HG02588 (cell line): ENCODE results near the gene CCNJ.
A peak's percentile ranks its signal among the peaks of the same experiment; 100 is the strongest.
"Not testable (repeated sequence)": the region's sequence is repeated elsewhere in the genome, so short reads cannot be mapped to it uniquely, and the experiment has no call there.

Source experiments
- ATAC-seq: cut with Tn5 transposase; IDR thresholded peaks from one replicate; pipeline ENCODE4 v1.9.1; 2021; ENCODE audit warnings: mild to moderate bottlenecking, moderate library complexity; ENCODE audit not compliant: unreplicated experiment

The CCNJ gene, protein sequence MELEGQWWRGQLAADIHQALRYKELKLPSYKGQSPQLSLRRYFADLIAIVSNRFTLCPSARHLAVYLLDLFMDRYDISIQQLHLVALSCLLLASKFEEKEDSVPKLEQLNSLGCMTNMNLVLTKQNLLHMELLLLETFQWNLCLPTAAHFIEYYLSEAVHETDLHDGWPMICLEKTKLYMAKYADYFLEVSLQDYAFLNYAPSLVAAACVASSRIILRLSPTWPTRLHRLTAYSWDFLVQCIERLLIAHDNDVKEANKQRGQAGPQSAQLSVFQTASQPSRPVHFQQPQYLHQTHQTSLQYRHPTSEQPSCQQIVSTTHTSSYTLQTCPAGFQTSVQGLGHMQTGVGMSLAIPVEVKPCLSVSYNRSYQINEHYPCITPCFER

DNA sequence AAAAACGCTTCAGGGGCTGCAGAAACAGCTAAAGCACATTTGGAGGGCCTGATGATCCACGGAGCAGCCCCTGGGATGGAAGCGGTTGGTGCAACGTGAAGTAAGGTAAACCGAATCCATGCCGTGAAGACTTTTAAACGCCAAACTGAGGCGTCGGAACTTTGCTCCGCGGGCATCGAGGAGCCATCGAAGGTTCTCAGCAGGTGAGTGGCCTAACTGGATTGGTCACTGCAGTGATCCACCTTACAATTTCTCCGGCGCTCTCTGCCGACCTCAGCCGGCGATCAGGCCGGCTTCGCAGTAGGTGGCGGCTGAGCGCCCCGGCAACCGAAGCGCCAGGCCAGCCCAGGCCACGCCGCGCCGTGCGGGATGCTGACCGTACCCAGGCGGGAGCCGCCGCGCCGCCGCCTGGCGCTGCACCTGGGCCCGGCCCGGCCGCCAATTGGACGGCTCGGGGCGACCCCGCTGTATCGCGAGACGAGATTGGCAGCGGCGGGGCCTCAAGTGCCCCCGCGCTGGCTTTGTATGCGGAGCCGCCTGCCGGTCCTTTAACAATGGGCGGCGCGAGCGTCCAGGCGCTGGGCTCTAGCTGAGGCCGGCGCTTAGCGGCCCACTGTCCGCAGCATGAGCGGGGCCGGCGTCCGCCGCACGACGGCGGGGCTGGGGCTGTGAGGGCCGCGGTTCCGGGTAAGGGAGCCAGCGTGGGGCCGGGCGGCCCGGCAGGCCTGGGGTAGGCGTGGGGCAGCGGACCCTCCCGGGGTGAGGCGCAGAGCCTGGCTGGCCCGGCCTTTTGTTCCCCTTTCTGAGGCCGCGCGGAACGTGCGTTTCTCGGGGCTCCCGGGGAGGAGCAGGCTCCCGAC is at the start of gene CCNJ:
CCNJ (plus strand) TSS at position 551 of the 860 bp plus-strand sequence. CDS start 811 bp downstream, outside the sequence.
- peak; percentile 88 for ATAC-seq

DNA sequence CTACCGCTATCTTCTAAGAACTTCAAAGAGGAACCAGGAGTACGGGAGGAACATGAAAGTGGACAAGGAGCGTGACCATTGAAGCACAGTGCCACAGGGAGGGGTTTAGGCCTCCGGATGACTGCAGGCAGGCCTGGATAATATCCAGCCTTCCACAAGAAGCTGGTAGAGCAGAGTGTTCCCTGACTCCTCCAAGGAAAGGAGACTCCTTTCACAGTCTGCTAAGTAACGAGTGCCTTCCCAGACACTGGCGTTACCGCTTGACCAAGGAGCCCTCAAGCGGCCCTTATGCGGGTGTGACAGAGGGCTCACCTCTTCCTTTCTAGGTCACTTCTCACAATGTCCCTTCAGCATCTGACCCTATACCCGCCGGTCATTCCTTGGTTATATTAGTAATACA is 49.0 kb upstream of the CCNJ start:
- ATAC-seq, result not testable (repeated sequence)

DNA sequence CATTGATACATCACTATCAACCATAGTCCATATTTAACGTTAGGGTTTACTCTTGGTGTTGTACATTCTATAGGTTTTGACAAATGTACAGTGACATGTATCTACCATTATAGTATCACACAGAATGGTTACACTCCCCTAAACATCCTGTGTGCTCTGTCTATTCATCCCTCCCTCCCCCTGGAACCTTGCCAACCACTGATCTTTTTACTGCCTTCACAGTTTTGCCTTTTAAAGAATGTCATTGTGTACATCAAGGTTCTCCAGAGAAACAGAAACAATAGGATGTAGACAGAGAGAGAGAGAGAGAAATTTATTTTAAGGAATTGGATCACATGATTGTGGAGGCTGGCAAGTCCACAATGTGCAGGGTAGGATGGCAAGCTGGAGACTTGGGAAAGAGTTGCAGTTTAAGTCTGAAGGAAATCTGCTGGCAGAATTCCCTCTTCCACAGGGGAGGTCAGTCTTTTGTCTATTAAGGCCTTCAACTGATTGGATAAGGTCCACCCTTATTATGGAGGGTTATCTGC is 45.1 kb upstream of the CCNJ start:
- no peak for ATAC-seq

DNA sequence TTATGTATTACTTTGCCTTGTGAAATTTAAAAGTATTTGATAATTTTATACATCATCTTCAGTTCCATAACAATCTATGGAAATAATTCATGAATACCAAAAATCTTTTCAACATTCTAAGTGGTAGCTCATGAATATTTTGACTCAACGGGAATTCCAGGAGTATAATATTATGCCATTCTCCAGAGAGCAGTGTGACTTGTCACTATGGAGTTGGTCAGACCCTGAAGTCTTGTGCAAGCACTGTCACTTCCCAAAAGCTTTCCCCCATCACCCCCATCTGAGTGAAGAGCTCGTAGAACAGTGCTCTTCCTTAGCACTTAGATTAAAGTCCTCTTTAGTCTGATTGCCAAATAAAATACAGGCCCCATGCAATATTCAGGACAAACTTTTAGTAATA is 29.4 kb upstream of the CCNJ start:
- ATAC-seq, result no peak

DNA sequence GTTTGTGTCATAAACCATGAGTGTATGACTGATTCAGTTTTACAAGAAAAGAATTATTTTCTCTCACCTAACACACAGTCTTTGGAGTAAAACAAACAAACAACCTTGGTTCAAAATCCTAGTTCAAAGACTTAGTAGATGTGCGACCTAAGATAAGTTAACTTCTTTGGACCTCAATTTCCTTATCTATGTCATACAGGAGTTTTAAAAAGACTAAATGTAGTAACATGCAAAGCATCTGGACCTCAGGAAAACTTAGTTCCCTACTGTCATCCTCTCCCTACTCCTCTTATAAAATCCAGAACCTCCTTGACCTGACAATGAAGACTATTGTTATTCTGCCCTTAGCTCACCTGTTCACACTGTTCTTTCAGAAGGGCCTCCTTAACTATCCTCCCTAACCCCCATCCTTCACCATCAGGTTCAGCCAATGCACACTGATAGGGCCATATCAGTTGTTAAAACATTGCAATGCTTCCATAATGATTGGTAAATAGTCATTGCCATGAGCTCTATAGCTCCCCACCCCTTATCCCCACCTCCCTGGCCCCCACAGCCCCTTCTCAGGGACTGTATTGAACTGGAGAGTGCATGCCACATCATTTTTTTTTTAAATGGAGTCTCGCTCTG is 28.8 kb upstream of the CCNJ start:
- no peak for ATAC-seq

DNA sequence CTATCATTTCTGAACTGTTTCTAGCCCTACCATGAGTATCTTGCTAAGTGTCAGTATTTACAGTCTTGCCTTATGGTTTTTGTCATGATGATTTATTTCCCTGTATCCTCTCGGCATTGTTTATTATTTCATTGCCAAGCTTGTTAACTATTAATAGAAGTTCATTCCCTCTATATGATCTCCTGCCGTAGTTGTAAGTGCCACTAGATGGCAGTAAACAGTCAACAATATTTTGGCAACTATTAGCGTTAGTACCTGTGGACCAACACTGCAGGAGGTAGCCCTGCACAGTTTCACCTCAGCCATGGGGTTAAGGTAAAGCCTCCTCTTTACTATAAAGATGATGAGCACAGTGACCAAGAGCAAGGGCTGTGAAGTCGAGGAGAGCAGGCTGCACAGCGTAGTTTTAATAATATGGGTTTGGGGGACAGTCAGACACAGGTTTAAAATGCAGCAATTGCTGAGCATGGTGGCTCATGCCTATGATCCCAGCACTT is 26.1 kb upstream of the CCNJ start:
- ATAC-seq, result no peak

DNA sequence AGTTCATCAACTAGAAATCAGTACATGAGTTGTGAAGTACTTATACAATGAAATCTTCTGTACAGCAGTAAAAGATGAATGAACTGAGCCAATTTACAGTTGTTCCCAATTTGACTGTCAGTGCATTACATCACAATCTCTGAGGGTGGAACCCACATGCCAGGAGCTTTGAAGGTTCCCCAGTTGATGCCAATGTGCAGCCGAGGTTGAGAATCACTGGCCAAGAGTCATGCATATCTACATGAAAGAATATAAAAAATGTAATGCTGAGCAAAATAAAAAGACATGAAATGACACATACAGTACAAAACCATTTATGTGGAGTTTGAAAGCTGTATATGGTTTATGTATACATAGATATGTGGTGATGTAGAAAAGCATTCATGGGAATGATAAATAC is 22.1 kb upstream of the CCNJ start:
- ATAC-seq, result no peak

DNA sequence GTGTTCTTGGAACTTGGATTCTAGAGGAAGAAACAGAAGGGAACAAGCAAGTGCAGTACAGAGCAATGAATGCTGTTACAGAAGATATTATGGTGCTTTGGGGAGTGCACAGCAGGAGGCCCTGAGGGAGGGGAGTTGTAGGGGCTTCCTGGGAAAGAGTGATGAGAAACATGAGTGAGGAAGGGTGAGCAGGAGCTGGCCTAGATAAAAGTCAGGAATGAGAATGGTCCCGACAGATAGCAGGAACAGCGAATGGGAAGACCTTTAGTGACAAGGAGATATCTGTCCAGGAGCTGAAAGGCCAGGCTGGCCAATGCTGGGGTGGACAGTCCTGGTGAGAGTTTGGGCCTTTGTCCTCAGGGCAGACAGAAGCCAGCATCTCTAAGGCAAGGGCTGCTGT is 20.6 kb upstream of the CCNJ start:
- ATAC-seq, result no peak

DNA sequence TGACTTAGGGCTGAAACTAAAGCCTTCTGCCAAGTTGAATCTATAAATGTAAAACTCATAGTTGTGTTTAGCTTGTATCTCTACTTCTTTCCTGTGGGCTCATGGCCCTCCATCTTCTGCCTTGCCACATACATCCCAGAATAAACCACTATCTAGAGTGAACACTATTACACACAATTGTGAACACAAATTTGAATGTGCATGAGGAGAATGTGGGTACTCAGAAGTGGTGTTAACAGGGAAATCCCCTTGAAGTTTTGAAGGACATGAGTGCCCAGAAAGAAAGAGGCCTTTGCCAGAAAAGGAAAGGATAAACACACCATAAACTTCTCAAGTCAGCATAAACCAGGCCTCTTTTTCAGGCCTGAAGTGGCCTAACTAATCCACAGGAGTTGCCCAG is 20.2 kb upstream of the CCNJ start:
- ATAC-seq, result no peak

DNA sequence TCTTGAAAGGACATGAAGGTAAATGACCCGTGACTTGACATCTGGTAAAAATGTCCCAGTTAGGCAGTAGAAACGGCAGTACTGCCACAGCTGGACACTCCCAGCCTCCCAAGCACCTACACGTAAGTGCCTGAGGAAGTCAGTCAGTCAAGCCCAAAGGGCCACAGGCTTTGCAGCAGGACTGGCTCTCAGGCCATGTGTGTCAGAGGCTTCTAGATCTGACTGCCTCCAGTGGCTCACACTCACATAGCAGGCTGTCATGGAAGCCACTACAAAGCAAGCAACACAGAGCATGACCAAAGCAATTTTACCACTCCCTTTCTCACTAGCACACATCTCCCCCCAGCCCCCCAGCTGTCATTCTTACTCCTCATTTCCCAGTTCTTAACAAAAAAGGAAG is 17.8 kb upstream of the CCNJ start:
- ATAC-seq, result no peak

DNA sequence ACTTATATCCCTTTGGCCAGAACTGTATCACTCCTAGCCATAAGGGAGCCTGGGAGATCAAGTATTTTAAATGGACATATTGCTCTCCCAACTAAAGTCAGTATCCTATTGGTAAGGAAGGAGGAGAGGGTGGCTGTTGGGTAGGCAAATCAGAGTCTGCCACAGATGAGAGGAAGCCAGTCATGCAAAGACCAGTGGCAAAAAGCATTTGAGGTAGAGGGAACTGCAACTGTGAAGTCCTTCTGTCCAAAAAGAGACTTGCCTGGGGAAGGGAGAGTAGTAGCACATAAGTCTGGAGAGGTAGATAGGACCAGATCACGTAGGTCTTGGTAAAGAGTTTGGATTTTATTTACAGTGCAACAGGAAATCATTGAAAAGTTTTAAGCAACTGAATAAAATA is 8.8 kb upstream of the CCNJ start:
- ATAC-seq, result no peak

DNA sequence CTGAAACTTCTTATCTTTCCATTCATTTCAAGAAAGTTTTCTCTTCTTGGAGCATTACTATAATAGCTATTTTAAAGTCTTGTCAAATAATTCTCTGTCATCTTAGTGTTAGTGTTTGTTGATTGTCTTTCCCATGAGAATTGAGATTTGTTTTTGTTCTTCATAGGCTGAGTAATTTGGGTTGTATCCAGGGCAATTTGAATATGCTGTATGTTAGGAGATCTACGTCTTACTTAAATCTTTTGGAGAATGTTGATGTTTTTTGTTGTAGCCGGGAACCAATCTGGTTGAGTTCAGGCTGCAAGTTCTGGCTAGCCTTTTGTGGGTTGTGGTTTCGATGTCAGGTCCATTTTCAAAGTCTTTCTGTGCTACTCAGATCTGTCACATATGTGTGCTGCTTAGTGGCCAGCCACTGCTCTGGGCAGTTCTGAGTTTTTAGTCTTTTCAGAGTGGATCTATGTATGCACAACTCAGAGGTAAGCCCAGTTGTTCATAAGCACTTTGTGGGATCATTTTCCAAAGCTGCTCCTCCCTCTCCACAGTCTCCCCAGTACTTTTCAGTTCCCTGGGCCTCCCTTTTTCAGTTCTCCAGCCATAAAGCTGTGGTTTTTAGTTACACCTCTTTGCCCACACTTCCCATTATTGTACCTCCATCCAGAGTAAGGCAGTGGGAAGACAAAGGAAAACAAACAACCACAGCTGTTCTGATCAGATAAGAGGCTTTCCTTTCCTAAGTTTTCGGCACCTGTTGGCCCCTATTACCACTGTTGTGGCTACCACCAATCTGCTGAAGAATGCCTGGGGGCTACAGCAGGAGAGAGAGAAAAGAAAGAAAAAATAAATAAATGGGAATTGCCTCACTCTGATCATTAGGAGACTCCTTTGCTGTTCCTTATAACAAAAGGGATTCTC is 4.7 kb upstream of the CCNJ start:
- no peak for ATAC-seq

DNA sequence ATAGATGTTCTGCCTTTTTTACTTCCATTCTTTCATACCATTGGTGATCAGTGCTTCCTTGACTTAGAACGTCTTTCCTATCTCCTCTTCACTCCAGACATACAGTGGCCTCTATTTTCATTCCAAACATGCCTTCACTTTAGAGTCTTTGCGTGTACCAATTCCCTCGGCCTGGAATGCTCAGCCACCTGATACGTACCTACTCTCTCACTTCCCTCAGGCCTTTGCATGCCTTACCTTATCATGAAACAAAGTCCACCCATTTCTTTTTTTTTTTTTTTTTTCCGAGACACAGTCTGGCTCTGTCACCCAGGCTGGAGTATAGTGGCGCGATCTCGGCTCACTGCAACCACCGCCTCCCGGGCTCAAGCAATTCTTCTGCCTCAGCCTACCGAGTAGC is 2.2 kb upstream of the CCNJ start:
- ATAC-seq, result no peak

DNA sequence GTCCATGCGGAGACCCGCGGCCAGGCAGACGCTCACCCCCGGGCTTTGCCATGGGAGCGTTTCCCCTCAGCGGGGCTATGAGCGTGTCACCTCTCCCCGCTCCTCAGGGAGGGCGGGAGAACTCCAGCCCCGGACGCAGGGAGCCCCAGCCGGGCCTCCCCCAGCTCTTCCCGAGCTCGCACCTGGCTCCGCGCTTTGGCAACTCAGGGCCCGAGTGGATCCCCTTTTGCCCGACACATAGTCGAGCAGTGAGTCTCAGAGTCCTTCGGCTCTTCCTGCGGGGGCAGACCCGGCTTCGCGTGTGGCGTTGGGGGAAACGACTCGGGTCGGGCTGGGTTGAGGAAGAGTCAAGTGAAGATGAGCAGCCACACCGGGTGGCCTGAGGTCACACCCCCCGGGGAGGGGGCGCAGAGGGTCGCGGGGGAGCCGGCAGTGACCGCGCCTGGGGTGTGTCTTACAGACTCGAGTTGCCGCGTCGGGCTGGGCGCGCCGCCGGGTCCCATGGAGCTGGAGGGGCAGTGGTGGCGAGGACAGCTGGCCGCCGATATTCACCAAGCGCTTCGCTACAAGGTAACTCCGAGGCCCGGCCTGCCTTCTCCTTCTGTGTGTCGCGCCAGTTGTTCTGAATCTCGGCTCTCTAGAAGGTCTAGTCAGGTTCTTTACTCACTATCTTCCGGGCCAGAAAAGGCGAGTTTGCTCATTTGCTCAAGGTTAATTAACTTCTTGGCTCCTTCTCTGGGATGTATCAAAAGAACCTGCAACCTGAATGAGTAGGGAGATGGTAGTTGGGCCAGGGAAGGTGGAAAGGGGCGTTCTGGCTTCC is 721 bp downstream of the CCNJ start:
- peak; percentile 36 for ATAC-seq

DNA sequence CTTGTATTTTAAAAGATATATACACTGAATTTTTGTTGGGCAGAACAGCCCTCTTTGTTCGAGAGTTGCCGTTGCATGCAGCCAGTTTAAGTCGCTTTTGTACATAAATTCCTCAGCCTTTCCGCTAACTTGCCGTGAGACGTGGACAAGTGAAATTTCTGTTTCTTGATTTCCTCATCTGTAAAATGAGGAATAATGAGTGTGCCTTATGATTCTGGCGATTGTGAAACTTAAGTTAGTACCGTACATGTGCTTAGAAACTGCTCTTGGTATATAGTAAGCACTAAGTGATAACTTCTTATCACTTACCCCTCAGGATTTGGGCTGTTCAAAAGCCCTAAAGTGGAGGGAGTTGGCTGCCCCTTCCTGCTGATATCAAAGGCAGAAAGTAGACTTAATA is 1.4 kb downstream of the CCNJ start:
- ATAC-seq, result no peak

DNA sequence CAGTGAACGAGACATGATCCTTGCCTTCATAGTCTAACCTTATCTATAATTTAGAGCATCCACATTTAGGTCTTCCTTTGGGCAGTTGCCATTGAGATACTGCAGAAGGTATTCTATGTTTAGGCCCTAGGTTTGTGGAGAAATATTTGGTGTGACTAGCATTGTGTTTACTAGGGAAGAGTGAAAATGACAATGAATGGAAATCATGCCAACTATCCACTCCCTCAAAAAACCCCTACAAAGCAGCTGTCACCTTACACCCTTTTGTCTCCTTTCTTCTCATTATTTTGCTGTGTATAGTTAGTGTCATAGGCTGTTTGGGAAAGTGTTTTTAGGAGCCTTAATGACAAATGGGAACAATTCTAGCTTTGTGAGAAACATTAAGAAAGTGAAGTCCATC is 3.2 kb downstream of the CCNJ start:
- ATAC-seq, result no peak

DNA sequence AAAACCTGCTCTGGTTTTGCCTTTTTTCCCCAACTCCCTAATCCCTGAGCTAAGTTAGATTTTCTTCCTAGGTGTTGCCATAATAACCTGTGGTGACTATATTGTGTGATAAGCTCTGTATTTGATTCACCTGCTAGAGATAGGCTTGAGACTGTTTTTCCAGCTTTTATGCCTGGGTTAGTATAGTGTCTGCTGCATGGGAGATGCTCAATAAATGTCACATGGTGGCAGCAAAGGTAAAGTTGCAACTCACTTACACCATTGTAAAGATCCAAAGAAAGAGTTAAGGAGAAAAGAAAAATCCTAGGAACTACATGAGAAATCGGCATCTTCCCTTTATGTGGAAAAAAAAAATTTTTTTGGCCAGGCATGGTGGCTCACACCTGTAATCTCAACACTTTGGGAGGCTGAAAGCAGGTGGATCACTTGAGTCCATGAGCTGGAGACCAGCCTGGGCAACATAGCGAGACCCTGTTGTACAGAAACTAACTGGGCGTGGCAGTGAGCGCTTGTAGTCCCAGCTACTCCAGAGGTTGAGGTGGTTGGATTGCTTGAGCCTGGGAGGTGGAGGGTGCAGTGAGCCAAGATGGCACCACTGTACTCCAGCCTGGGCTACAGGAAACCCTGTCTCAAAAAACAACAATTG is 3.7 kb downstream of the CCNJ start:
- ATAC-seq, result no peak

DNA sequence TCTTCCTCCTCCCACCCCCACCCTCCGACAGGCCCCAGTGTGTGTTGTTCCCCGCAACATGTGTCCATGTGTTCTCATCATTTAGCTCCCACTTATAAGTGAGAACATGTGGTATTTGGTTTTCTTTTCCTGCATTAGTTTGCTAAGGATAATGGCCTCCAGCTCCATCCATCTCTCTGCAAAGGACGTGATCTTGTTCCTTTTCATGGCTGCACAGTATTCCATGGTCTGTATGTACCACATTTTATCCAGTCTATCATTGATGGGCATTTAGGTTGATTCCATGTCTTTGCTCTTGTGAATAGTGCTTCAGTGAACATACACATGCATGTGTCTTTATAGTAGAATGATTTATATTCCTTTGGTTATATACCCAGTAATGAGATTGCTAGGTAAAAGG is 4.5 kb downstream of the CCNJ start:
- ATAC-seq, result not testable (repeated sequence)

DNA sequence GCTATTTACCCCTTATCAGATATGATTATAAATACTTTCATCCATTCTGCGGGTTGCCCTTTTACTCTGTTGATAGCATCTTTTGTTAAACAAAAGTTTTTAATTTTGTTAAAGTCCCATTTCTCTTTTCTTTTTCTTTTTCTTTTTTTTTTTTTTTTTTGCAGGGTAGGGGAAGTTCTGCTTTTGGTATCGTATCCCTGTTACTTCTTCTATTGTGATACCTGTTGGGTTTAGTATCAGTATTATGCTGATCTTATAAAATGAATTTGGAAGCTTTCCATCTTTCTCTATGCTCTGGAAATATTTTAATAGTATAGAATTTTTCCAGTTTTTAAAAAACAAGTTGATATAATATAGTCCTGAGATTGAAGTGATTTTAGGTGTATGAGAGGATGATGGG is 6.0 kb downstream of the CCNJ start:
- no peak for ATAC-seq
